ENCODE results near the gene GDAP1L1. TPM values are rescaled to one million over a fixed set of nuclear protein-coding genes. Genes with fewer than 3 reads are reported as not detected.

The GDAP1L1 gene
- total RNA-seq, 1 experiment from 2014 or later = 4.2 TPM

DNA sequence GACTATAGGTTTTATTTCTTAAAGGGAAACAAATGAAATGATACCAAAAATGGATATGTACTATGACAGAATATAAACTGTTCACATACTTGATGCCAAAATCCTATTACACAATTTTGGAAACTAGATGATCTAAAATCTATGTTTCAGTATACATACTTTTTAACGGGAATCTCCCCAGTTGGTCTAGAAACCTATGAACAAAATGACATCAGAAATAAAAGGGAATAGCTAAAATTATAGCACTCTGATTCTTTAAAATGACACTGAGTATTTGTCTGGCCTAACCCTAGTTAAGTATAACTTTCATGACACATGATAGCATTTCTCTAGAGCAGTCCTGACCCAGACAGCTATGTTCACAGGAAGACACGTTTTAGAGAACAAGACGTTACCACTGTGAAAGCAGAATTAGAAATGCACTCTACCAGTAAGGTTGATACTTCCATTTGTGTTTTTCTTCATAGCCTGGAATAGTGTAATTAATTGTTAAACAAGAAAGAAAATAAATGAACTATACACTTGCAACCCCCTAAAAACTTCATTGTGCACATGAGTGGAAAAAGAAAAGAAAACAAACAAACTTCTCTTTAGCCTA lies 39.9 kb upstream of the GDAP1L1 start:
- TF ChIP-seq, protein P1, sequence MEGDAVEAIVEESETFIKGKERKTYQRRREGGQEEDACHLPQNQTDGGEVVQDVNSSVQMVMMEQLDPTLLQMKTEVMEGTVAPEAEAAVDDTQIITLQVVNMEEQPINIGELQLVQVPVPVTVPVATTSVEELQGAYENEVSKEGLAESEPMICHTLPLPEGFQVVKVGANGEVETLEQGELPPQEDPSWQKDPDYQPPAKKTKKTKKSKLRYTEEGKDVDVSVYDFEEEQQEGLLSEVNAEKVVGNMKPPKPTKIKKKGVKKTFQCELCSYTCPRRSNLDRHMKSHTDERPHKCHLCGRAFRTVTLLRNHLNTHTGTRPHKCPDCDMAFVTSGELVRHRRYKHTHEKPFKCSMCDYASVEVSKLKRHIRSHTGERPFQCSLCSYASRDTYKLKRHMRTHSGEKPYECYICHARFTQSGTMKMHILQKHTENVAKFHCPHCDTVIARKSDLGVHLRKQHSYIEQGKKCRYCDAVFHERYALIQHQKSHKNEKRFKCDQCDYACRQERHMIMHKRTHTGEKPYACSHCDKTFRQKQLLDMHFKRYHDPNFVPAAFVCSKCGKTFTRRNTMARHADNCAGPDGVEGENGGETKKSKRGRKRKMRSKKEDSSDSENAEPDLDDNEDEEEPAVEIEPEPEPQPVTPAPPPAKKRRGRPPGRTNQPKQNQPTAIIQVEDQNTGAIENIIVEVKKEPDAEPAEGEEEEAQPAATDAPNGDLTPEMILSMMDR (IDR thresholded peaks at IDR 0.05; ENCODE audit: insufficient read depth in 1 of 2, low read depth in 1 of 2, low read length in 1 of 2, severe bottlenecking in 1 of 2, unreplicated experiment in 1 of 2) = no peak
- peaks cover 28% of the 10 kb centered on the region for H3K4me1 ChIP-seq
- ChIA-PET POLR2A (no interaction called here), CTCF (no interaction called here)
- peaks cover 88% of the 10 kb centered on the region for H3K36me3 Mint-ChIP-seq (ENCODE audit: insufficient read depth, unreplicated experiment)
- peak overlapping the region; percentile 96 for H3K27ac Mint-ChIP-seq (ENCODE audit: unreplicated experiment)
- no peak overlapping the region for H3K4me3 ChIP-seq (ENCODE audit: low read depth, low read length)
- no TSS peak for BruUV-seq (replicated peaks)
- no peaks in the 10 kb centered on the region for H3K9me3 Mint-ChIP-seq (ENCODE audit: unreplicated experiment)
- no peaks in the 10 kb centered on the region for H3K9me3 ChIP-seq
- intact Hi-C loops (cut with micrococcal nuclease; ENCODE audit: unreplicated experiment) = no loop called here
- peak overlapping the region; percentile 95 for H3K4me3 Mint-ChIP-seq (ENCODE audit: unreplicated experiment)
- peaks cover 35% of the 10 kb centered on the region for H3K4me1 Mint-ChIP-seq (ENCODE audit: low read depth, unreplicated experiment)
- H3K27me3 ChIP-seq (replicated peaks; ENCODE audit: control insufficient read depth, insufficient read depth, low read length) = no peaks in the 10 kb centered on the region
- DNase-seq = no peak
- H3K36me3 ChIP-seq (ENCODE audit: control insufficient read depth, insufficient read depth, low read length) = peaks cover 6% of the 10 kb centered on the region
- H3K27me3 Mint-ChIP-seq (ENCODE audit: insufficient read depth, unreplicated experiment) = no peaks in the 10 kb centered on the region

DNA sequence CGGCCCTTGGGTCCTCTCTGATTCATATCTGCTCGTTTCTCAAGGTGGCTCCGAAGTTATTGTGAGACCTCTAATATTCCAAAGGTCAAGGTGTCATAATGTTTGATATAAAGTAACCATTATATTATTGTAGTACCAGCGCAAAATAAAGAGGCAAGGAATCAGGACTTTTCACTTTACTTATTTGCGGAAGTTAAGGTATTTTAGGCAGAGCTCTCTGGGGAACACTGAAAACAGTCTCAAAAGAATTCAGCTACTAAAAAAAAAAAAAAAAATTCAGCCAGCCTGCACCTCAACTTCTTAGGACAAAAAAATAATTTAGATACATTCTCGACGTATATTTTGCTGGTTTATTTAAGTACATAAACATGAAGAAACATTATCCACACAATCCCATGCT lies 38.9 kb upstream of the GDAP1L1 start:
- Histone ChIP-seq H3K4me3 (ENCODE audit: low read depth, low read length) (peak overlapping the region; percentile 74), H3K4me1 (peaks cover 28% of the 10 kb centered on the region), H3K9me3 (no peaks in the 10 kb centered on the region), H3K36me3 (ENCODE audit: control insufficient read depth, insufficient read depth, low read length) (peaks cover 6% of the 10 kb centered on the region), H3K27me3 (replicated peaks; ENCODE audit: control insufficient read depth, insufficient read depth, low read length) (no peaks in the 10 kb centered on the region)
- Mint-ChIP-seq H3K4me1 (ENCODE audit: low read depth, unreplicated experiment) (peaks cover 35% of the 10 kb centered on the region), H3K27ac (ENCODE audit: unreplicated experiment) (peak overlapping the region; percentile 96), H3K9me3 (ENCODE audit: unreplicated experiment) (no peaks in the 10 kb centered on the region), H3K4me3 (ENCODE audit: unreplicated experiment) (peak overlapping the region; percentile 95), H3K27me3 (ENCODE audit: insufficient read depth, unreplicated experiment) (no peaks in the 10 kb centered on the region), H3K36me3 (ENCODE audit: insufficient read depth, unreplicated experiment) (peaks cover 79% of the 10 kb centered on the region)
- ChIA-PET CTCF (interaction anchor here (0.6 to 2.0 kb wide), 4 partner anchors 12 to 679 kb away, joined by 4 to 9 read pairs (median 6); no protein-coding TSS in a partner anchor), POLR2A (interaction anchor here (0.6 to 0.8 kb wide), 3 partner anchors 19 to 268 kb away, joined by 3 to 5 read pairs (median 3); partner anchors contain the start of gene TTPAL)
- no peak for DNase-seq
- intact Hi-C loops (cut with micrococcal nuclease; ENCODE audit: unreplicated experiment) = no loop called here
- TF ChIP-seq, protein P1 (IDR thresholded peaks at IDR 0.05; ENCODE audit: insufficient read depth in 1 of 2, low read depth in 1 of 2, low read length in 1 of 2, severe bottlenecking in 1 of 2, unreplicated experiment in 1 of 2) = no peak
- BruUV-seq (replicated peaks) = no TSS peak

DNA sequence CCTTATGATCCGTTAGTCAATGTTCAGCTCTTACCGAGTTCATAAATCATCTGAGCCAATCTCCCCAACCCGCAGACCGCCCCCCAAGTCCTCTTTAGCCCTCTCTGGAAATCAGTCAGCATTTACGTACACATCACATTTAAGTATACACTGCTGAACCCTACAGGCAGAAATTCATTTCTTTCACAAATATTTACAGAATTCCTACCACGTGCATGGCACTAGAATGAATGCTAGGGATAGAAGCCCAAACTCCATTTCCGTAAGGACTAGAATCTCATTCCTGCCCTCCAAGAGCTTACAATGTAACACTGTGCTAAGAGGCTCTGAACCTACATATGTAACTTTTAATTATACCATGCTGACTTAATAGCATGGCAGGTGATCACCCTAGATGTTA lies 38.3 kb upstream of the GDAP1L1 start:
- Mint-ChIP-seq H3K9me3 (ENCODE audit: unreplicated experiment) (no peaks in the 10 kb centered on the region), H3K27ac (ENCODE audit: unreplicated experiment) (peak overlapping the region; percentile 96), H3K4me1 (ENCODE audit: low read depth, unreplicated experiment) (peaks cover 30% of the 10 kb centered on the region), H3K36me3 (ENCODE audit: insufficient read depth, unreplicated experiment) (peaks cover 73% of the 10 kb centered on the region), H3K27me3 (ENCODE audit: insufficient read depth, unreplicated experiment) (no peaks in the 10 kb centered on the region), H3K4me3 (ENCODE audit: unreplicated experiment) (peak overlapping the region; percentile 95)
- Histone ChIP-seq H3K4me3 (ENCODE audit: low read depth, low read length) (peak overlapping the region; percentile 74), H3K9me3 (no peaks in the 10 kb centered on the region), H3K36me3 (ENCODE audit: control insufficient read depth, insufficient read depth, low read length) (peaks cover 6% of the 10 kb centered on the region), H3K4me1 (peaks cover 28% of the 10 kb centered on the region), H3K27me3 (replicated peaks; ENCODE audit: control insufficient read depth, insufficient read depth, low read length) (no peaks in the 10 kb centered on the region)
- TF ChIP-seq, protein P1 (IDR thresholded peaks at IDR 0.05; ENCODE audit: insufficient read depth in 1 of 2, low read depth in 1 of 2, low read length in 1 of 2, severe bottlenecking in 1 of 2, unreplicated experiment in 1 of 2) = peak in 1 of 2 experiments; percentile 9
- ChIA-PET CTCF (interaction anchor here (0.6 to 2.4 kb wide), 4 partner anchors 13 to 263 kb away, joined by 6 to 14 read pairs (median 10); no protein-coding TSS in a partner anchor), POLR2A (interaction anchor here (0.8 kb wide), 1 partner anchor 20 kb away, joined by 5 read pairs; no protein-coding TSS in a partner anchor)
- peak in 1 of 2 experiments; percentile 51 for DNase-seq
- intact Hi-C loops (cut with micrococcal nuclease; ENCODE audit: unreplicated experiment) = no loop called here
- no TSS peak for BruUV-seq (replicated peaks)
